OCI-LY7 (cell line): ENCODE measurements around the gene GRHL1.

Experiments
- EZH2phosphoT487 ChIP-seq: fragments of 200-600 bp; sonication (generic); IDR thresholded peaks from 2 replicates; pipeline ENCODE4 v1.6.1; 2018; ENCODE audit warnings: low read depth, borderline replicate concordance, mild to moderate bottlenecking, mixed run types, antibody characterized with exemption, low read length, moderate library complexity, mixed read lengths
- TF ChIP-seq, protein P1 (sequence below): fragments of 200-600 bp; sonication (generic); conservative IDR thresholded peaks from 2 replicates; pipeline ENCODE4 v1.5.1; 2014; ENCODE audit warnings: mild to moderate bottlenecking, antibody characterized with exemption, low read length, moderate library complexity, mixed read lengths

DNA sequence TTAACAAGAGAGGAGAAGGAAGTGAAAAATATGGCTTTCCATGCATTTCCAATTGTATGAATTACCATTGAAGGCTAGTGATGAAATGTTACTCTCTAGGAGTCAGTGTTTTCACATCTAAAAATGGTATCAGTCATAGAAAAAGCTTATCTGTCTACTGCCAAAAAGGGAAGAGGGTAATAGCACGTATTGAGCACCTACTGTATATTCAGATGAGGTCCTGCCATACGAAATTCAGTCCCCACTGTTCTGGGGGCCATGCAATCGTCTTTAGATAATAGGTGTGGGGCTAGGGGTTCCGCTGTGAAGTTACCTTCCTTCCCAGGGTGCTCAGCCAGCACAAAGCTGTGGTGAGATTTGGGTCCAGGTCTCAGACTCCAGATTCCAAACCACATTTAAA is 14.2 kb upstream of the GRHL1 start:
- TF ChIP-seq, protein P1, sequence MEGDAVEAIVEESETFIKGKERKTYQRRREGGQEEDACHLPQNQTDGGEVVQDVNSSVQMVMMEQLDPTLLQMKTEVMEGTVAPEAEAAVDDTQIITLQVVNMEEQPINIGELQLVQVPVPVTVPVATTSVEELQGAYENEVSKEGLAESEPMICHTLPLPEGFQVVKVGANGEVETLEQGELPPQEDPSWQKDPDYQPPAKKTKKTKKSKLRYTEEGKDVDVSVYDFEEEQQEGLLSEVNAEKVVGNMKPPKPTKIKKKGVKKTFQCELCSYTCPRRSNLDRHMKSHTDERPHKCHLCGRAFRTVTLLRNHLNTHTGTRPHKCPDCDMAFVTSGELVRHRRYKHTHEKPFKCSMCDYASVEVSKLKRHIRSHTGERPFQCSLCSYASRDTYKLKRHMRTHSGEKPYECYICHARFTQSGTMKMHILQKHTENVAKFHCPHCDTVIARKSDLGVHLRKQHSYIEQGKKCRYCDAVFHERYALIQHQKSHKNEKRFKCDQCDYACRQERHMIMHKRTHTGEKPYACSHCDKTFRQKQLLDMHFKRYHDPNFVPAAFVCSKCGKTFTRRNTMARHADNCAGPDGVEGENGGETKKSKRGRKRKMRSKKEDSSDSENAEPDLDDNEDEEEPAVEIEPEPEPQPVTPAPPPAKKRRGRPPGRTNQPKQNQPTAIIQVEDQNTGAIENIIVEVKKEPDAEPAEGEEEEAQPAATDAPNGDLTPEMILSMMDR = no peak
- no peak for TF ChIP-seq EZH2phosphoT487
